ENCODE measurements around the gene AFG1L.
"Not testable (repeated sequence)": the region's sequence is repeated elsewhere in the genome, so short reads cannot be mapped to it uniquely, and the experiment has no call there.

Gene AFG1L

GRCh38 chr6:108419474-108419873 lies 124.6 kb downstream of the AFG1L start:
- no peak for DNase-seq

GRCh38 chr6:108419934-108420609 lies 125.2 kb downstream of the AFG1L start:
- no peak for DNase-seq

GRCh38 chr6:108421366-108421765 lies 126.5 kb downstream of the AFG1L start:
- DNase-seq = no peak

GRCh38 chr6:108423982-108424705 lies 129.3 kb downstream of the AFG1L start:
- DNase-seq = peak; percentile 12

- no peak for DNase-seq
Measured at GRCh38 chr6:108425428-108425827, 130.6 kb downstream of the AFG1L start.

GRCh38 chr6:108432143-108432542 lies 137.3 kb downstream of the AFG1L start:
- no peak for DNase-seq

- no peak for DNase-seq
Measured at GRCh38 chr6:108432792-108433191, 137.9 kb downstream of the AFG1L start.

- no peak for DNase-seq
Measured at GRCh38 chr6:108434222-108434621, 139.4 kb downstream of the AFG1L start.

GRCh38 chr6:108435391-108435790 lies 140.5 kb downstream of the AFG1L start:
- no peak for DNase-seq

GRCh38 chr6:108436771-108437170 lies 141.9 kb downstream of the AFG1L start:
- no peak for DNase-seq

GRCh38 chr6:108437821-108438220 lies 143.0 kb downstream of the AFG1L start:
- no peak for DNase-seq

- no peak for DNase-seq
Measured at GRCh38 chr6:108438918-108439317, 144.1 kb downstream of the AFG1L start.

- no peak for DNase-seq
Measured at GRCh38 chr6:108441141-108441540, 146.3 kb downstream of the AFG1L start.

- DNase-seq = no peak
Measured at GRCh38 chr6:108442770-108443520, 148.1 kb downstream of the AFG1L start.

- DNase-seq = no peak
Measured at GRCh38 chr6:108446629-108447150, 151.8 kb downstream of the AFG1L start.

GRCh38 chr6:108448481-108448880 lies 153.6 kb downstream of the AFG1L start:
- DNase-seq = no peak

- DNase-seq = not testable (repeated sequence)
Measured at GRCh38 chr6:108449717-108450116, 154.9 kb downstream of the AFG1L start.

- DNase-seq = no peak
Measured at GRCh38 chr6:108451816-108452215, 157.0 kb downstream of the AFG1L start.

- DNase-seq = no peak
Measured at GRCh38 chr6:108452711-108453195, 157.9 kb downstream of the AFG1L start.

- DNase-seq = peak; percentile 74
Measured at GRCh38 chr6:108453601-108454185, 158.8 kb downstream of the AFG1L start.

- DNase-seq = no peak
Measured at GRCh38 chr6:108454356-108454755, 159.5 kb downstream of the AFG1L start.

GRCh38 chr6:108455688-108456087 lies 160.8 kb downstream of the AFG1L start:
- no peak for DNase-seq

GRCh38 chr6:108463784-108464183 lies 168.9 kb downstream of the AFG1L start:
- no peak for DNase-seq
